Superior temporal gyrus (tissue), 1 donor: Measurements from ENCODE around the gene IMPG1.
A peak's percentile ranks its signal among the peaks of the same experiment; 100 is the strongest.
"Not testable (repeated sequence)": the region's sequence is repeated elsewhere in the genome, so short reads cannot be mapped to it uniquely, and the experiment has no call there.

Experiments
- DNase-seq: peaks from one replicate; pipeline ENCODE4 v3.0.0-alpha.2; 2016; ENCODE audit errors: extremely low spot score

Gene IMPG1

DNA sequence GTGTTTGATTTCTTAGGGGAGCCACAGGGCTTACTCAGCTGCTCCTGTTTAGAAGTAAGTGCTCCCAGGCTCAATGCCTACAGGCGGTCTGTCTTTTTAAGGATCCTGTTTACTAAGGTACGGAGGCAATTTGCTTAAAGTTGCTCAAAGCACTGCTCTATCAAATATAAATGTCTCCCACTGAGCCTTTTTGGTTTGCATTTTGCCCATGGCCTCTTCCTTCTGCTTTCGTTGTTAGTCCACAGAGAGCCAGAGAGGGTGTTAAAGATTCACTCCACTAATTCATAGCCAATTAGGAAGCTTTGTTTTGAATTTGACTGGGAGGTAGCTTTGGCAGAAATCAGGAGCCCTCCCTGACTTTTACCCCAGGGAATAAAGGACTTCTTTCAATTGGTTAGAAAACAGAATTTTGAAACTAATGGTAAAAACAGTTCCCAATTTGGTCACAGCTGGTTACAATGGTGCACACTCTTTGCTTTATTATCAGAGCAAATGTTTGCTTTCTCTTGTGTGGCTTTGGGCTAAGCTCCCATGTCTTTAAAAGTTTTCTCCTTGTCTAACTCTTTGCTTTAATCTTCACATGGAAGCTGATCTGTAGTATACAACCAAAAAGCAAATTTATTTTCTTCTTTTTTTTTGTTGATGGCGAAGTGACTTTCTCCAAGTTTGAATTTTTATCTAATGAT lies 126.2 kb downstream of the IMPG1 start:
- DNase-seq = no peak

DNA sequence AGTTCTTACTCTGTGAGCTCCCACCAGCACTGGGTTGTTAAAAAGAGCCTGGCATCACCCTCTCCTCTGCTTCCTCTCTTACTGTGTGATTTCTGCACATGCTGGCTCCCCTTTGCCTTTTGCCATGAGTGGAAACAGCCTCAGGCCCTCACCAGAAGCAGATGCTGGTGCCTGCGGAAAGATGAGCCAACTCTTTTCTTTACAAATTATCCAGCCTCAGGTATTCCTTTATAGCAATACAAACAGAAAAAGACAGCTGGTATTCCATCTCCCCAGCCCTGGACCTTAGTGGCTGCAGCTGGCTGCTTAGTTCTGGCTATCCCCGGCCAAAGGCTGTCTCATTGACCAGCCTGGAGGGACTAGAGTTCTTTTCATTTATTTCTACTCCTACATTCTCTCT lies 129.1 kb downstream of the IMPG1 start:
- no peak for DNase-seq

DNA sequence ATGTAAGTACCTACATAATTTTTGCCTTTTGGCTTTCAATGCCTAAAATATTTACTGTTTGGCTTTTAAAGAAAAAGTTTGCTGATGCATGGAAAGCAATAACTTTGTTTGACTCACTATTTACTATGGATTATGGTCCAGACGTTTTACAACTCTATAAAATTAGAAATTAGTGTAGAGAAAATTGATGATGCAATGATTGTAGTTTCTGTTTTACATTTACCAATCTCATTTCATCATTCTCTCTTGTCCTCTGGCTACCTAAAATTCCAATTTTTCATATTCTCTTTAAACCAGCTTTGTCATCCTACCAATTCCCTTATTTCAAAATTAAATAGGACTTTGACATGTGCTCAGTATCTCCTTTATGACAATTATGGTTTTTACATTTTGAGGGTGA lies 131.0 kb downstream of the IMPG1 start:
- DNase-seq = no peak

DNA sequence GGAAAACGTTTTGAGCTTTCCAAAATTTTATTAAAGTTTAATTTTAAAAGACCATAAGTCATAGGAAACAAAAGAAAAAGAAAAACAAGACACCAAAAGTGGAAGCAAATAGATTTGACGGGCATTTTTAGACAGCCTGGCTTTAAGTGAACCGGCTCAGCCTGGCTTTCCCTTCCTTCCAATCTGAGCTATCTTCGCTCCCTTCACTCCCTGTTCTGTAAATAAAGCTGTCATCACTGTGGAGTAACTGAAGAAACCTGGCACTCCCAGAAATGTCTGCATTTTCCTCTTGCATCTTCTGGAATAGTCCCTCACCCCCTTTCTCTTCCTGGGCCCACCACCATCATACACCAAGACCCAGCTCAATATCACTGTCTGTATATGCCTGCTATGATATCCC lies 131.9 kb downstream of the IMPG1 start:
- no peak for DNase-seq

DNA sequence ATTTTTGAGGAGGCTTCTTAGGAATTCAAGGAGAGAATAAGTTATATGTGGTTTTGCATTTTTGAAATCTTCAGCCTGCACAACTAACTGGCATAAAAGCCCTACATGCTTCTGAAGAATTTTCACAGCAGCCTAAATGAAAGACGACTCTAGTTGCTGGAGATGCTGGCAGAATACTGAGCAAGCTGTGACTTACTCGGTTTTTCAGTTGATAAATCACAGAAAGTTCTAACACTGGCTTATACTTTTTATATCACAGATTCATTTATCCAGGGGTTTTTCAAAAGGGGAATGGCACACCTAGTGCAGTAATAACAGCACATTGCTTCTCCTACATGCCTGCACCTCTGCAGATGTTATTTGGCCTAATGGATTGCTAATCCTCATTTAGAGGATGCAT lies 134.6 kb downstream of the IMPG1 start:
- DNase-seq = no peak

DNA sequence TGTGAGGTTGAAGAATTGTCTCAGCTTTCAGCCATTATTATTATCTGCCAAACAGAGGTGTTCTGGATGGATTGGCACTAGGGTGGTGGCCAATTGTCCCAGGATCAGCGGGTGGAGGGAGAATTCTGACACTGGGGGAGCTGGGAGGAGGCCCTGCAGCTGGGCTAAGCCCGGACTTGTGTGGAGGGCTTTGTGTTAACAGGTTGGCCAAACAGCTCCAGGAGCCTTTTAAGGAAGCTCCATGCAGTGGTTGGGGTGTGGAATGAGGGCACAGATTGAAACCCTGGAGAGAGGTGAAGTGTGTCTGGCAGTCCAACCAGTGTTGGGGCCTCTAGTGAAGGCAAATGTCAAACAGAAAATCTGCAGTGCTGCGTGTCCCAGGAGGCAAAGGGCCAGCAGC lies 135.8 kb downstream of the IMPG1 start:
- no peak for DNase-seq

DNA sequence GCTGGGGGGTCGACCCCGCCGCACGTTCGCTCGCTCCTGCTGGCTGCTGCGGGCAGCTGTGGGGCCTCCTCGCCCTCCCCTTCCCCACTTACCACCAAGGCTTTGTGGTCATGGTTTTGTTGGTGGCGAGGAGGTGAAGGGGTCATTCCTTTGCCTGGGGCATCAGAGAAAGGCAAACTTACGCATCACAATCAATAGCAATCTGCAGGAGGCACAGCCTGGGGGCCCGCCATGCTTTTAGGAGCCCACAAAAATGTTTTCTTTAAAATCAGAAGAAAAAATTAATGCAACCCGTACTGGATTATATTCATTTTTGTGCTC lies 137.0 kb downstream of the IMPG1 start:
- no peak for DNase-seq

DNA sequence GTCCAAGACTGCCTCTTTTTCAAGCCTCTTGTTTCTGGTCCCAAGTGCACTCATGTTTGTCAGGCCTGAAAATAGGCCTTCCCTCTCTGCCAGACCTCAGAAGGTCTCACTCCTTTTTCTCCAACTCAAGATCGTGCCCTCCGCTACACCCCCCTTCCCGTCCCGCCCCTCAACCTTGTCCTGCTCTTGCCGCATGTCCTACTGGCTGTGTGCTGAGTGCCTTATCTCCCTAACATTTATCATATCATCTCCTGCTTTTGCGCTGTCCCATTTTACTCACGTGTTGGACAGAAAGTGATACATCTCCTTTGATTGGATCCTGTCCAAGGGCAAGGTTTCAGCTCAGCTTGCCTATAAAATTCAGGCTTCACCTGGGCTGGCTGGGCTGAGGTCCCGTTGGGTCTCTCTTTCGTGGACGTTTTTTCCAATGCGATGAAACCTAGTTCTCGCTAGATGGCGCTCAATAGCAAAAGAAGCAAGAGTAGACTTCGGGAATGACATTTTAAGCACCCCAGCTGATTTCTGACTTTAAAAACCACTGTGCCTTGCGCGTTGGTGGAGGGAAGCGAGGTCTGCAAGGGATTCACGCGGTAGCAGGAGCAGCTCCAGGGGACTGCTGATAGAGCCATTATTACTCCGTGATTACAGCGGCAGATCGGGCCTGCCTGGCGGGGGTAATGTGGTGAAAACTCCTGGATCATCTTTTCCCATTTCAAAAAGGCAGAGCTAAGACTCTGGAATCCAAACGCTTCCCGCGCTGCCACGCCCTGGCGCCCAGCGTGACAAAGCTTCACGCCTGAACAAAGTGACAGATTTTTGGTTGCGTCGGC lies 137.6 kb downstream of the IMPG1 start:
- DNase-seq = peak; percentile 90

DNA sequence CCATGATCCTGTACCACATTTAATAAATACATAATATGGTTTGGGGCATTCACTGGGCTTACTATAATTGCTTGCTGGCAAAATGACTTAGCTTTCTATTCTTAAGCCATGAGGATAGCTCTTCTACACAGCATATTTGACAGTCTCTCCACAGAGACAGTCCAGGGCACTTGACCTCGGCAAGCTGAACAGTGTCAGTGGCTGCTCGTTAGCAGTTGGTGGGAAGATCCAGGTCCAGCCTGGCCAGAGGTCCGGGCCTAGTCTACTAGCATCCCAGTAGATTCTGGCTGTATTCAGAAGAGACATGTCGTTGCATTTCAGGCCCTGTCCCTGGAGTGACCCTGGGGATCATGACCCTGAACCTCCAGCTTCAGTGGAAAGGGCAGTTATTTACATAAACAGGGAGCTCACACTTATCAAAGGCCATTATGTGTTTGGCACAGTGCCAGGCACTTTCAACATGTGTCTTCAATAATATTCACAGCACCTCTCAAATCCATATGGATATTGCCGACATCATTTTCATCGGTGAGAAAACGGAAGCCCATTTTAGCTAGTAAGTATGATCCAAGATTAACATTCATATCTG lies 139.0 kb downstream of the IMPG1 start:
- DNase-seq = no peak

DNA sequence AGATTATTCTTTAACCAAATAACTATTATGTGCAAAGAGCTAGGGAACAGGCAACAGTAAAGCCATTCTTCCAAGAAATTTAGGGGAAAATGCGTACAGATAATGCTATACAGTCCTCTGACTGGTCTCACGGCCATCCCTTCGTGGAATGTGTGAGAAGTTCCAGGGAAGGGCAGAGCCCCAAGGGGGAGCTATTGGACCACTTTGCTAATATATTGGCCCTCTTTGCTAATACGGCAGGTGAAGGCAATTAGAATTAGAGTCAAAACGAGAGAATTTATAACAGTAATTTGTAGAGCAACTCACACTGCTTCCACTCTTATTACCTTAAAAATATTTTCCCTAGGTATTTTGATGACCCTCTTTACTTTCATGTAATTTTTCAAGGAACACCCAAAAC lies 140.4 kb downstream of the IMPG1 start:
- peak; percentile 67 for DNase-seq

DNA sequence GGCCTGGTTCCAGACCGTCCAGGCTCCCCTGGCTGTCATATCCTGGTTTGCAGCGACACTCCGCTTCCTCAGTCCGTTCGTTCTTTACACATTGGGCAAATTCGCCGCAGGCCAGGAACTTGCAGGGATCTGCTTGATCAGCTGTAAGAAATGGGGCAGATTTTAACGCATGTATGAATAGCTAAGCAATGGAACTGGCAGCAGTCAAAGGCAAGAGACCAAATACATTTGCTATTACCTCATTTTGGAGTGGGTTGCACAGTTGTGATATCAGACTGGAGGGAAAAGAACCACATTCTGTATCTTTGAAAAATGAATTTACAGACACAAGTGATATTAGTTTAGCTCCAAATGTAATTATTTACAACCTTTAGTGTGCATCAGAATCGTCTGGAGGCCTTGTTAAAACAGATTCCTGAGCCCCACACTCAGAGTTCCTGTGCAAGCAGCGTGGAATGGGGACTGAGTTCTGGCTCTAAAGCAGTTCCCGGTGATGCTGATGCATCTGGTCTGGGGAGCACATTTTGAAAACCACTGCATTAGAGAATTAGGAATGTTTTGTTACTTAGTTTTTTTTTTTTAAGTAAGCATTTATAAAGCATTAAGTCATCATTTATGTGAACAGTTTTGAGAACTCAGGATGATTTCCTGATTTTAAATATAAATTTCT lies 141.3 kb downstream of the IMPG1 start:
- no peak for DNase-seq

DNA sequence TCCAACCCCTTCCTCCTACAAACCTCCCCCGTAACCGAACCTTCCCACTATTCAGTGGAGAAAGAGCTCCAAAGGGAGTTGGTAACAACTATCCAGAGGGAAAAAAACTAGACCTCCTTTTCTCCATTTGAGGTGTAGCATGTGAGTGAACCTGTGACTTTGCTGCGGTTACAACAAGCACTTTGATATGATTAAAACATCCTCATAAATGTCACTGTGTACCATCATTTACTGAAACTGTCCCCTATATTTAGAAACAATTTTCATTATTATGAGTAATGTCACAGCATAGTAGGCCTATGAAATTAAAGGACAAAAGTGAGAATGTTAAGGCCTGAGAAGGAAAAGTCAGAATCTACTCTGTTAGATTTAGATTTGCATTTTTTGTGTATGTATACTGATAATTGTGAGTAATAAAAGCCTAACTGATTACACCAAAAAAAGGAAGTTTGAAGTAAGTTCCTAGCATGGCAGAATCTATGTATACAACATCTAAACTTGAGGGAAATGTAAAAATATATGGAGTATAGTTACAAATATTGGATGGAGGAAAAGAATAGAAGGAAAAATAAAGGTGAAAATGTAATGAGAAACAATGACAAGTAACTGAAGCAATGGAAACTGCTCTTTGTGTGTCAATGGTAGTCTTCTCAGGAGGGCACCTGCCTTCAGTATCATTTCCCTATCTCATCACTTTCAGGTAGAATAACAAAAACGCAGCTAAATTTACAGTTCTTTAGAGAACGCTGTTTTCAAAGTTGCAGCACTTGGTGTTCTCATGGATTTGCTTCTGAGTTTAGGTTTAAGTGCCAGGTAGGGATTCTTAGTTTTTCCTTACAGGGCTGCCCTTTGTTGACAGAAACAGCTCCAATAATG lies 145.9 kb downstream of the IMPG1 start:
- DNase-seq = no peak

DNA sequence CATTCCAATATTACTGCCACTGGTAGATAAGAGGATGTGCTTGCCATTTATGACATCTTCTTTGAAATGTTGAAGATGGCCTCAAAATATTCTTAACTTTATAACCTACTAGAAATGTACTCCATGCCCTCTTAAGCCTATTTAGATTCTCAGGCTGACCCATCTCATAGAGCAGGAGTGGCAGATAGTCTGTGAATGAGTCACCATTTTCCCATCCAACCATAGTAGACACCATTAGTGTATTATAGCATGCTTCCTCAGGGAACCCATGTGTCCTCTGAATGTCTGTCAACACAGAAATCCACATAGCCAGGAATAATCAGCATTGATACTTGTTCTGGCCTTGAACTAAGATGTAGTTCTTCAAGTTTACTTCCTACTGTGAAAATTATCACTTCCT lies 150.2 kb downstream of the IMPG1 start:
- DNase-seq = no peak

DNA sequence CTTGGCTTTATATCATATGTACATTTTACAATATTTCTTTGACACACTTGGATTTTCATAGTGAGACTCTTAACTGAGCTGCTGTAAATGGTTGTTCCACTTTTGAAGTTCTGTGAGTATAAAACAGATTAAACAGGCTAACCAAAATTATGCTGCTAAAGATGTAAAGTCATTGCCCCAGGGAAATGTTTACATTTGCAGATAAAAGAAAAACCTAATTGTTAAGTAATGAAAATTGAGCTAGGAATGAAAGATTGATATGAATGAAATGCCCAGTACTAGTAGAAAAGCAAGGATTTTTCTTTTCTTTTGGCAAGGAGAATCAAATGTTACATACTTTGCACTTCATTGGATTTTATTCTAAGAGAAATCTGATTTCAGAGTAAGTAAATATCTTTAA lies 159.4 kb downstream of the IMPG1 start:
- DNase-seq = no peak

DNA sequence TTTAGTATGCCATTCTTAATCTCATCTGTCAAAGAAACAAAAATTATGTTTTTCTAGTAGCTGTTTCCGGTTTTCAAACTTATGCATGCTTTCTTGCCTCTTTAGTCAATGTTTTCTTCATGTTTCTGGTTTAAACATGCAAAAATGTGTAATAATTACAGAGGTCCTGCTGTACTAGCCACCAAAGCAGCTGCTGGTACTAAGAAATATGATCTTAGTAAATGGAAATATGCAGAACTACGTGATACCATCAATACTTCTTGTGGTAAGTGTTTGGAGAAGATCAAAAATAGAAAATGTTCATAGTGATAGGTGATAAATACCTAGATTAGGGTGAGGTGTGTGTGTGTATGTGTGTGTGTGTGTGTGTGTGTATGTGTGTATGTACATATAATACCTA lies 165.0 kb downstream of the IMPG1 start:
- no peak for DNase-seq

DNA sequence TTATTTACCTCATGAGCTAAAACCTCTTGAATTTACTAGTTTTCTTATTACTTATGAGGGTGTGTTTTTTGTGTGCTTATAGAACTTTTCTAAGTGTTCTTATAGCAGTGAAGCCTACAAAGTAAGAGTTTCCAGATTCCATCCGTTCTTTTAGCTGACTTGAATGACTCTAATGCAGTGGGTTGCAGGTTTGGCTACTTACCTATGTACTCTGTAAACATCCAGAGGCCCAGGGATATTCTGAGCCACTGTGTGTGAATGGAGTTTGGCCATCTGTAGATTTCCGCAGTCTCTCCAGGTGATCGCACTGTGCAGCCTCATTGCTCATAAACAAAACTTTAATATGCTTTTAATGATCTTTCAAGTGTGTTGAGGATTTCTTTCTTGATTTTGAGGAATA lies 165.6 kb downstream of the IMPG1 start:
- DNase-seq = no peak

DNA sequence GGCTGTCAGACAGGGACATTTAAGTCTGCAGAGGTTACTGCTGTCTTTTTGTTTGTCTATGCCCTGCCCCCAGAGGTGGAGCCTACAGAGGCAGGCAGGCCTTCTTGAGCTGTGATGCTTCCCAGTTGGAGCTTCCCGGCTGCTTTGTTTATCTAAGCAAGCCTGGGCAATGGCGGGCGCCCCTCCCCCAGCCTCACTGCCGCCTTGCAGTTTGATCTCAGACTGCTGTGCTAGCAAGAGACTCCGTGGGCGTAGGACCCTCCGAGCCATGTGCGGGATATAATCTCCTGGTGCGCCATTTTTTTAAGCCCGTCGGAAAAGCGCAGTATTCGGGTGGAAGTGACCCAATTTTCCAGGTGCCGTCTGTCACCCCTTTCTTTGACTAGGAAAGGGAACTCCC lies 167.3 kb downstream of the IMPG1 start:
- DNase-seq = not testable (repeated sequence)

DNA sequence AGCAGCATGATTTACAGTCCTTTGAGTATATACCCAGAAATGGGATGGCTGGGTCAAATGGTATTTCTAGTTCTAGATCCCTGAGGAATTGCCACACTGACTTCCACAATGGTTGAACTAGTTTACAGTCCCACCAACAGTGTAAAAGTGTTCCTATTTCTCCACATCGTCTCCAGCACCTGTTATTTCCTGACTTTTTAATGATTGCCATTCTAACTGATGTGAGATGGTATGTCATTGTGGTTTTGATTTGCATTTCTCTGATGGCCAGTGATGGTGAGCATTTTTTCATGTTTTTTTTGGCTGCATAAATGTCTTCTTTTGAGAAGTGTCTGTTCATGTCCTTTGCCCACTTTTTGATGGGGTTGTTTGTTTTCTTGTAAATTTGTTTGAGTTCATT lies 172.2 kb downstream of the IMPG1 start:
- DNase-seq = not testable (repeated sequence)

DNA sequence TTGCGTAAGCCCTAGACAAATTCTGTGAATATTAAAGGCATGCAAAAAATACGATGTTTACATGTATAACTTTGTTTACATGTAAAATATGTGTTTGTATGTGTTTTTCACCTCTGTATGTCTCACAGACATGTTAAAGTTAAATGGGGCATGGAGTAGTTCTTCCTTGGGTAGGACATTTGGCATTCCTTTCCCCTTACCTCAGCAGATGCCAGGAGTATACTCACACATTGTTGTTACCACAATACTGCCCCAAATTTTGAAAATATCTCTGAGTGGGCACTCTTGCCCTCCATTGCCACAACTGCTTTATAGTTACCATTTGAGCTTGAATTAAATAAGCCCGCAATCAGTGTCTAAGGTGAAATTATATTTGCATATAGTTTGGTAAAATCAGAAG lies 175.9 kb downstream of the IMPG1 start:
- DNase-seq = no peak

DNA sequence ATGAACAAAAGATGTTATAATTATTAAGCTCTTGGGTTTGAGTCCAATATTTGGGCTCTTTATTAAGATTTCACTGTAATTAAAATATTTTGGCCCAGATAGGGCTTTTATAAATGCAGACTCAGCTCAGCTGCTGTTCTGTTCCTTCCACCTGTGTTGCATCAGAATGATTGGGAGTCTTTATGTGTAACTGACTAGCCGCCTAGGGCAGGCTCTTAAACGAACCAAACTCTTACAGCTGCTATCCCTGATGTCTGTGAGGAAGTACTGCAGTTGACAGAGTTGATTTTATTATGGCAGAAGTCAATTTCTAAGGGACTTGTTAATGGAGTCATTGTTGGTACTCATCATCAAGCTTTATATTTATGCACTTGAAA lies 178.7 kb downstream of the IMPG1 start:
- DNase-seq = no peak

DNA sequence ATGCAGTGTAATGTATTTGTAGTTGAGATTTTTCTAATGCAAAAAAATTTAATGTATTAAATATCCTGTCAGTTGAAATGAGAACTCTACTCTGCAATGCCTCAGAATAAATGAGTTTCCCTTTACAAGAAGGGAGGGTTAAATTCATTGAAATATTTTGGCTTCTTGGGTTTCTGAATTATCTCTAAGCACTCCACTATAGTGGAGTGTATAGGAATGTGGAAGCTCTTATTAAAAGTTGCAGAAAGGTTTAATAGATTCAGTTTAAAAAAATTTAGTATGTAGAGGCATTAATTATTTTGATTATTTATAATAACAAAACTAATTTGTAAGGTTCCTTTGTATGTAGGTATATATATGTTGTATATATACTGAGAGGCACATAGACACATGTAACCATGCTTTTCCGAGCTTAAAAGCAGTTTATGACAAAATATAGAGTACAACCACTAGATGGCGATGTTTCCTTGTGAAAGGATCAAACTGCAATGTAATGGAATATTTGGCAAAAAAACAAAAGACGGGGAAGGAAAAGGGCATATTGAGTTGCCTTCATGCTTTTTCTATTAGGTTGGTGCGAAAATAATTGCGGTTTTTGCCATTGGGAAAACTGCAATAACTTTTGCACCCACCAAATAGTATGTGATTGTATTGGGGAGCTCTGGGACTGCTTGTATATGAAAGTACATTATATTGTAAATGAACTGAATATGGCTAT lies 179.2 kb downstream of the IMPG1 start:
- peak; percentile 95 for DNase-seq
